ENCODE data around the gene SCMH1.

- TF ChIP-seq POLR2A (IDR thresholded peaks at IDR 0.05), result no peak
- TF ChIP-seq, protein P1, sequence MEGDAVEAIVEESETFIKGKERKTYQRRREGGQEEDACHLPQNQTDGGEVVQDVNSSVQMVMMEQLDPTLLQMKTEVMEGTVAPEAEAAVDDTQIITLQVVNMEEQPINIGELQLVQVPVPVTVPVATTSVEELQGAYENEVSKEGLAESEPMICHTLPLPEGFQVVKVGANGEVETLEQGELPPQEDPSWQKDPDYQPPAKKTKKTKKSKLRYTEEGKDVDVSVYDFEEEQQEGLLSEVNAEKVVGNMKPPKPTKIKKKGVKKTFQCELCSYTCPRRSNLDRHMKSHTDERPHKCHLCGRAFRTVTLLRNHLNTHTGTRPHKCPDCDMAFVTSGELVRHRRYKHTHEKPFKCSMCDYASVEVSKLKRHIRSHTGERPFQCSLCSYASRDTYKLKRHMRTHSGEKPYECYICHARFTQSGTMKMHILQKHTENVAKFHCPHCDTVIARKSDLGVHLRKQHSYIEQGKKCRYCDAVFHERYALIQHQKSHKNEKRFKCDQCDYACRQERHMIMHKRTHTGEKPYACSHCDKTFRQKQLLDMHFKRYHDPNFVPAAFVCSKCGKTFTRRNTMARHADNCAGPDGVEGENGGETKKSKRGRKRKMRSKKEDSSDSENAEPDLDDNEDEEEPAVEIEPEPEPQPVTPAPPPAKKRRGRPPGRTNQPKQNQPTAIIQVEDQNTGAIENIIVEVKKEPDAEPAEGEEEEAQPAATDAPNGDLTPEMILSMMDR (IDR thresholded peaks at IDR 0.05), result no peak
- no peak for TF ChIP-seq EP300 (IDR thresholded peaks at IDR 0.05)
- TF ChIP-seq POLR2AphosphoS5 (IDR thresholded peaks at IDR 0.05), result no peak
These were observed 19.6 kb downstream of the SCMH1 start for GRCh38 chr1:41222496-41222895.

Data from upper lobe of left lung (tissue), 4 donors.